Inflammatory macrophage (primary cell): ENCODE results near the gene HPS1.

Source experiments
- DNase-seq, 2 donors: peaks; one replicate each; pipeline ENCODE4 v3.0.0-alpha.2; 2020 to 2022

Gene HPS1

GRCh38 chr10:98431016-98431415 is 15.7 kb downstream of the HPS1 start:
- no peak for DNase-seq

GRCh38 chr10:98430427-98430826 is 16.3 kb downstream of the HPS1 start:
- DNase-seq = no peak

GRCh38 chr10:98429320-98430072 is 17.2 kb downstream of the HPS1 start:
- no peak for DNase-seq

- no peak for DNase-seq
Observed at GRCh38 chr10:98427011-98427515, 19.7 kb downstream of the HPS1 start.

GRCh38 chr10:98425511-98426352 is 21.0 kb downstream of the HPS1 start:
- DNase-seq = peak; percentile 57 to 72

- DNase-seq = no peak
Observed at GRCh38 chr10:98424295-98425254, 22.2 kb downstream of the HPS1 start.

- DNase-seq = no peak
Observed at GRCh38 chr10:98423691-98424120, 23.0 kb downstream of the HPS1 start.

GRCh38 chr10:98422182-98422581 is 24.6 kb downstream of the HPS1 start:
- DNase-seq = no peak

- DNase-seq = no peak
Observed at GRCh38 chr10:98420786-98421185, 25.9 kb downstream of the HPS1 start.

- DNase-seq = no peak
Observed at GRCh38 chr10:98419469-98420261, 27.1 kb downstream of the HPS1 start.

GRCh38 chr10:98418665-98419468 is 27.9 kb downstream of the HPS1 start:
- DNase-seq = no peak

- DNase-seq = no peak
Observed at GRCh38 chr10:98417973-98418664, 28.6 kb downstream of the HPS1 start.

- DNase-seq = no peak
Observed at GRCh38 chr10:98417481-98417959, 29.2 kb downstream of the HPS1 start.

- DNase-seq = no peak
Observed at GRCh38 chr10:98416606-98417388, 29.9 kb downstream of the HPS1 start.

GRCh38 chr10:98415731-98416119 is 31.0 kb downstream of the HPS1 start:
- no peak for DNase-seq

GRCh38 chr10:98414932-98415730 is 31.6 kb downstream of the HPS1 start, which contains the start of gene PYROXD2:
TSS of gene PYROXD2 (minus strand) at chr10:98415182. CDS start at chr10:98415135, 47 bp downstream.
- no peak for DNase-seq

- no peak for DNase-seq
Observed at GRCh38 chr10:98414578-98414931, 32.2 kb downstream of the HPS1 start.

- DNase-seq = no peak
Observed at GRCh38 chr10:98411768-98412167, 35.0 kb downstream of the HPS1 start.
